IMR-90 (cell line): Measurements from ENCODE around the gene SPINT2.

Experiments used
- BHLHE40 ChIP-seq: fragments of 150-350 bp; IDR thresholded peaks from 2 replicates; pipeline ENCODE4 v1.6.1; 2016; ENCODE audit warnings: mild to moderate bottlenecking, low read depth, low read length
- CEBPB ChIP-seq: IDR thresholded peaks from 2 replicates; pipeline ENCODE4 v1.6.1; 2012; ENCODE audit warnings: low read depth, low read length, improper control_type of control experiment
- CHD1 ChIP-seq: IDR thresholded peaks from 2 replicates; pipeline ENCODE4 v1.6.1; 2012; ENCODE audit warnings: low read depth, low read length, improper control_type of control experiment
- MAFK ChIP-seq: IDR thresholded peaks from 2 replicates; pipeline ENCODE4 v1.6.1; 2012; ENCODE audit warnings: low read depth, low read length, improper control_type of control experiment
- NFE2L2 ChIP-seq: fragments of 150-350 bp; IDR thresholded peaks from 2 replicates; pipeline ENCODE4 v1.6.1; 2016; ENCODE audit warnings: low read depth, mild to moderate bottlenecking, low read length
- POLR2A ChIP-seq: IDR thresholded peaks from 2 replicates; pipeline ENCODE4 v1.6.1; 2012; ENCODE audit warnings: mild to moderate bottlenecking, low read depth, low read length
- RAD21 ChIP-seq: IDR thresholded peaks from 2 replicates; pipeline ENCODE4 v1.6.1; 2012; ENCODE audit warnings: low read length, improper control_type of control experiment
- RCOR1 ChIP-seq: IDR thresholded peaks from 2 replicates; pipeline ENCODE4 v1.6.1; 2012; ENCODE audit warnings: mild to moderate bottlenecking, low read length, improper control_type of control experiment; ENCODE audit not compliant: insufficient replicate concordance
- RFX5 ChIP-seq: IDR thresholded peaks from 2 replicates; pipeline ENCODE4 v1.8.0; 2012; ENCODE audit warnings: low read depth, mild to moderate bottlenecking, low read length, moderate library complexity
- TF ChIP-seq, protein P1 (sequence below): conservative IDR thresholded peaks from 2 replicates; pipeline ENCODE4 v1.5.1; 2012; ENCODE audit warnings: mild to moderate bottlenecking, low read depth, low read length, improper control_type of control experiment
- TF ChIP-seq, protein P2 (sequence below): fragments of 150-350 bp; IDR thresholded peaks from 2 replicates; pipeline ENCODE4 v1.6.1; 2016; ENCODE audit warnings: low read depth, mild to moderate bottlenecking, low read length, moderate library complexity, borderline replicate concordance
- TF ChIP-seq, protein P3 (sequence below): fragments of 150-350 bp; IDR thresholded peaks from 2 replicates; pipeline ENCODE4 v1.6.1; 2017; ENCODE audit warnings: mild to moderate bottlenecking, antibody characterized with exemption, low read length, low read depth

DNA sequence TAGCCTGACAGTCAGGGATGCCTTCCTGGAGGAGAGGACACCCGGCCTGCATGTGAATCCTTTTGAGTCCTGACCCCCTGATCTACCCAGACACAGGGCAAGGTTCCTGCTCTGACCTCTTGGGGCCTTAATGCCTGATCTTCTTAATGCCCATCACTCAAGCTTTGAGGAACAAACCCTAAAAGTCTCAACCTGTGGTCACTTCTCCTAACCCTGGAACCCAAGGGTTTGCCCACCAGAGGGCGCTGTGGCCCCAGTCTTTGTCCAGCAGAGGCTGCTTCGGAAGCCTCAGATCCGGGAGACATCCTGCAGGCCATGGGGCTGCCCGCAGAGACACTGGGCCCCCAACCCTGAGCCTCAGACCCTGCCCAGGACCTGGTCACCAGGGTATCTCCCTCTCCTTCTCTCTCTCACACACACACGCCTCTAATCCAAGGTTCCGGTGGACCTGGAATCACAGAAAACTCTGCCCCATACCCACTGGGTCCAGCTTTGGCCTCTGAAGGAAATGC is 30.6 kb upstream of the SPINT2 start:
- TF ChIP-seq, protein P1, sequence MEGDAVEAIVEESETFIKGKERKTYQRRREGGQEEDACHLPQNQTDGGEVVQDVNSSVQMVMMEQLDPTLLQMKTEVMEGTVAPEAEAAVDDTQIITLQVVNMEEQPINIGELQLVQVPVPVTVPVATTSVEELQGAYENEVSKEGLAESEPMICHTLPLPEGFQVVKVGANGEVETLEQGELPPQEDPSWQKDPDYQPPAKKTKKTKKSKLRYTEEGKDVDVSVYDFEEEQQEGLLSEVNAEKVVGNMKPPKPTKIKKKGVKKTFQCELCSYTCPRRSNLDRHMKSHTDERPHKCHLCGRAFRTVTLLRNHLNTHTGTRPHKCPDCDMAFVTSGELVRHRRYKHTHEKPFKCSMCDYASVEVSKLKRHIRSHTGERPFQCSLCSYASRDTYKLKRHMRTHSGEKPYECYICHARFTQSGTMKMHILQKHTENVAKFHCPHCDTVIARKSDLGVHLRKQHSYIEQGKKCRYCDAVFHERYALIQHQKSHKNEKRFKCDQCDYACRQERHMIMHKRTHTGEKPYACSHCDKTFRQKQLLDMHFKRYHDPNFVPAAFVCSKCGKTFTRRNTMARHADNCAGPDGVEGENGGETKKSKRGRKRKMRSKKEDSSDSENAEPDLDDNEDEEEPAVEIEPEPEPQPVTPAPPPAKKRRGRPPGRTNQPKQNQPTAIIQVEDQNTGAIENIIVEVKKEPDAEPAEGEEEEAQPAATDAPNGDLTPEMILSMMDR = peak; percentile 81
- TF ChIP-seq POLR2A (no peak), MAFK (no peak), CEBPB (no peak), RCOR1 (no peak), NFE2L2 (no peak), BHLHE40 (no peak), RAD21 (peak; percentile 91), CHD1 (no peak), RFX5 (no peak)
- TF ChIP-seq, protein P2, sequence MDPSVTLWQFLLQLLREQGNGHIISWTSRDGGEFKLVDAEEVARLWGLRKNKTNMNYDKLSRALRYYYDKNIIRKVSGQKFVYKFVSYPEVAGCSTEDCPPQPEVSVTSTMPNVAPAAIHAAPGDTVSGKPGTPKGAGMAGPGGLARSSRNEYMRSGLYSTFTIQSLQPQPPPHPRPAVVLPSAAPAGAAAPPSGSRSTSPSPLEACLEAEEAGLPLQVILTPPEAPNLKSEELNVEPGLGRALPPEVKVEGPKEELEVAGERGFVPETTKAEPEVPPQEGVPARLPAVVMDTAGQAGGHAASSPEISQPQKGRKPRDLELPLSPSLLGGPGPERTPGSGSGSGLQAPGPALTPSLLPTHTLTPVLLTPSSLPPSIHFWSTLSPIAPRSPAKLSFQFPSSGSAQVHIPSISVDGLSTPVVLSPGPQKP = no peak
- TF ChIP-seq, protein P3, sequence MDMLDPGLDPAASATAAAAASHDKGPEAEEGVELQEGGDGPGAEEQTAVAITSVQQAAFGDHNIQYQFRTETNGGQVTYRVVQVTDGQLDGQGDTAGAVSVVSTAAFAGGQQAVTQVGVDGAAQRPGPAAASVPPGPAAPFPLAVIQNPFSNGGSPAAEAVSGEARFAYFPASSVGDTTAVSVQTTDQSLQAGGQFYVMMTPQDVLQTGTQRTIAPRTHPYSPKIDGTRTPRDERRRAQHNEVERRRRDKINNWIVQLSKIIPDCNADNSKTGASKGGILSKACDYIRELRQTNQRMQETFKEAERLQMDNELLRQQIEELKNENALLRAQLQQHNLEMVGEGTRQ = no peak
